ENCODE results near the gene SNRPA1. TPM values are rescaled to one million over a fixed set of nuclear protein-coding genes. Genes with fewer than 3 reads are reported as not detected.

The SNRPA1 gene
- total RNA-seq, 2 donors from 2014 or later = 127 to 174 TPM

DNA sequence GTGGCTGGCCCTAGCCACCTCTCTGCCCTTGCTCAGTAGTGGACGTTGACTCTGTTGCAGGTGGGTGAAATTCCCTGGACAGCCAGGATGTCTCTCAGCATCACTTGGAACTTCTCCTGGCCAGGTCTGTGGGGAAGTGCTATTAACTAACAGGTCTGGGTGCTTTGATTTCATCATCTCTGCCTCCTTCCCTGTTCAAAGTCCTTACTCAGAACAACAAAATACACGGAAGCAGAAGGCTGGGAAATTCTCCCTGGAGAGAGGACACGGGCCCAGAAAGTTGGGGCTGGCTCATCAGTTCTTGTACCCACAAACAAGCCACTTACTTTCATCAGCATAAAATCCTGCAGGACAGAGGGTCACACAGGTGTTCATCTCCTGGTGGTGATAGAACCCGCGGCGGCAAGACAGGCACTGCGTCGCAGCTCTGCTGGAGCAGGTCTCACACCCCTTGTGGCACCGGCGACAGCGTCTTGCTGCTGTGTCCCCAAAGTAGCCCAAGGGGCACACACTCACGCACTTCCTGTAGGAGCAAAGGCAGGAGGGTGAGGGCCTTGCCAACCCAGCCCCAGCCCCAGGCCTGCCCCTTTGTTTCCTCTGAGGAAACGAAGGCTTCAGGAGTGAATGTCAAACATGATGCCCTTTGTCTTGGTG, 29.6 kb upstream of the SNRPA1 start:
- Mint-ChIP-seq H3K4me3 (no peak overlapping the region), H3K27ac (no peak overlapping the region), H3K9me3 (no peaks in the 10 kb centered on the region), H3K27me3 (peaks cover 17% of the 10 kb centered on the region), H3K36me3 (ENCODE audit: low read depth) (no peaks in the 10 kb centered on the region), H3K4me1 (peaks cover 5% of the 10 kb centered on the region)
- no peak for ATAC-seq (replicated peaks)

DNA sequence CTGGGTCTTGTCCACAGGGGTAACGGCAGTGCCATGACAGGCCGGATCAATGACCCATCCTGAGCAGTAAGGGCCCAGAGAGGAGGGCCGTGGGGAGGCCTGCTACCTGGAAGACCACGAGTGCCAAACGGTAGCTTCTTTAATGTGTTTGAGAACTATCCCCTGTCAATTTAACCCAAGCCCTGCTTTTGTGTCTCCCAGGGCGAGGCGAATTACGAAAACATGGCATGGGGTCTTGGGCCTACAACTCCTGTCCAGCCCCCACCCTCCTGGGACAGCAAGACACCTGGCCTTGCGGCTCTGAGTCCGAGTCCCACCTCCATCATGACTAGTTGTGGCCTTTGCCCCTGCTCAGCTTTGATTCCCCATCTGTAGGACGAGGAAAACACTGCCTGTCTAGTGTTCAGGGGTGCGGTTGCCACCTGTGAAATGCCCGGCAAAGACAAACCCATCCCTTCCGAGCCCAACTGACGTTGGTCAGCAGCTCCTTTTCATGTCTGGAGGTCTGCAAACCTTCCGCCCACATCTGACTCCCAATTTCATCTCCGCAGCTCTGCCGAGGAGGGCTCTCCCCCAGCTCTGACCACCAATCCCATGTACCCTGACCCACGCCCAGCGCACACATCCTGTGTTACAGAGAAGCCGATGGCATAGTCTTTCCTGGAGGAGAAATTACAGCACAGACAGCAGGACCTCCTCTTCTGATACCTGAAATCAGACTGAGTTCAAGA, 28.9 kb upstream of the SNRPA1 start:
- H3K4me1 Mint-ChIP-seq = peaks cover 5% of the 10 kb centered on the region
- H3K27me3 Mint-ChIP-seq = peaks cover 17% of the 10 kb centered on the region
- H3K4me3 Mint-ChIP-seq = no peak overlapping the region
- no peaks in the 10 kb centered on the region for H3K36me3 Mint-ChIP-seq (ENCODE audit: low read depth)
- H3K9me3 Mint-ChIP-seq = no peaks in the 10 kb centered on the region
- H3K27ac Mint-ChIP-seq = no peak overlapping the region
- no peak for ATAC-seq (replicated peaks)

DNA sequence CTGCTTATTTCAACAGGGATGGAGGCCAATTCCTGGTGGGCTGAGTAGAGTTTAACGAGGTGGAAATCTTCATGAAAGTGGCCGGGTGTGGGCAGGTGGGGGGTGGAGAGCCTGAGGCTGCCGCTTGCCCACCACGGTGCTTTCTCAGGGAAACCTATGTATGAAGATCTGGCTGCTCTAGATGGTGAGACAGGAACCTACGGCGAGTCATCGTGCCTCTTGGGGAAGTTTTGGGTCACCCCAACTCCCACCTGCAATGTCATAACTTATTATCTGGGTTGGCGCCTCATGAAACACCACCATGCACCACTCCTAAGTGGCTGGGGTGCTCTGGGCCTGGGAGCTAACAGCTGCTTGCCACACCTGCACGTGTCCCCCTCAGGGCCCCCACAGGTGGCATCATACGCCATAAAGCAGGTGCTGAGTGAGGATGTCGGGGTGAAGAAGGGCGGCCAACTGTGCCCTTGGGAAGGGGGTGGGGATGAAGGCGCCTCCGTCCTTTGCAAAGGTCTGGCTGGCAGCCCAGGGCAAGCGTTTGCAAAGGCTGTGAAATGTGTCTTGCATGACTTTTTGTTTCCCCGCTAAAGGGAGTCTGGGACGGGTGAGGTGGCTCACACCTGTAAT, 27.9 kb upstream of the SNRPA1 start:
- Mint-ChIP-seq H3K36me3 (ENCODE audit: low read depth) (no peaks in the 10 kb centered on the region), H3K4me1 (peaks cover 5% of the 10 kb centered on the region), H3K4me3 (no peak overlapping the region), H3K27me3 (peaks cover 18% of the 10 kb centered on the region), H3K27ac (no peak overlapping the region), H3K9me3 (no peaks in the 10 kb centered on the region)
- ATAC-seq (replicated peaks) = no peak

DNA sequence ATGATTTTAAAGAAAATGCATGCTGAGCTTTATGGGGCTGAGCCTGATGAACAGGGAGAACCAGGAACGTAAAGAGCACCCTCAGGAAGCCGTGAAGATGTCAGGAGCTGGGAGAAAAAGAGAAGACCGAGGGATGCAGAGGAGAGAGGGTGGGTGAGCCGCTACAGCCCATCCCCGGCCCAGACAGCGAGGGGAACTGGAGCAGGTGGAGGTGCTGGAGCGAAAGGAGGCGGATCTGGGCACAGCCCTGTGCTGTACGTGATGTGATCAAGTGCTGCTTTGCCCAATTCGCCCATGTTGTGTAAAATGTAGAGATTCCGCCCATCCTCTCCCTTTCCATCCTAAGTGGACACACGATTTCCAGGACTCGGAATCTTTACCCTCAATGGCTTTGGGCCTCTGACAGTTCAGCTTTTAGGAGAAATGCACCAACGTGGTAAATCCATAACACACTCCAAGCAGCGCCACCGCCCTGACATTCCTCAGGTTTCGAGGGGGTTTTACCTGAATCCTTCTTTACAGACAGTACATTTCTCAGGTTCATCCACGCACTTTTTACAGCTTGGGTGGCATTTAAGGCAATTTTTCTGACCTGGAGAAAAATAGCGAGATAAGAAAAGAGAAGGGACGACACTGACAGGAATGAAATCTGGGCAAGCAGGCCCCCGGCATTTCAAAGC, 27.1 kb upstream of the SNRPA1 start:
- H3K36me3 Mint-ChIP-seq (ENCODE audit: low read depth) = no peaks in the 10 kb centered on the region
- peaks cover 5% of the 10 kb centered on the region for H3K4me1 Mint-ChIP-seq
- H3K27ac Mint-ChIP-seq = no peak overlapping the region
- peaks cover 20% of the 10 kb centered on the region for H3K27me3 Mint-ChIP-seq
- no peak for ATAC-seq (replicated peaks)
- no peaks in the 10 kb centered on the region for H3K9me3 Mint-ChIP-seq
- no peak overlapping the region for H3K4me3 Mint-ChIP-seq

DNA sequence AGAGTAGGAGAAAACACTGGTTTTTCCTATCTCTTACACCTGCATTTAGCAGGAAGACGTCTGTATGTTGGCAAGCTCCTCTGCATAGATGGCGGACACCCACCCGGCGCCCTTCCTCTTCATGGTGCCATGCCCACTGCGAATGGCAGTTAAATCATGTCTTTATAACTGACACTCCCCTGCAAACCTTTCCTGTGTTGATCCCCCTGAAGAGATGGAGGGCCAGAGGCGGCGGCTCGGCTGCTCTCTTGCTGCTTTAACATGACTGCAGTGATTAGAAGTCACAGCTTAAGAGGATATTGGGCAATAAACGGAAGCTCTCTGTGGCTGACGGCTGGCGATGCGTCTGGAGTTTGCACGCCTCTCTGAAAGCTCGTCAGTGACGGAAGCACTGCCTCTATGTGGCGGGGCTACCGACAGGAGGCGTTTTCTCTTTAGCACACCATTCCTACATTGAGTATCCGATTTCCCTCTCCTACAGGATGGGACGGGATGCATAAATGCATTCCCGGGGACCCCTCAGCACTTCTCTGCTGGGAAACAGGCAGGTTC, 25.5 kb upstream of the SNRPA1 start:
- peak overlapping the region; percentile 82 for H3K27ac Mint-ChIP-seq
- peak; percentile 90 for ATAC-seq (replicated peaks)

DNA sequence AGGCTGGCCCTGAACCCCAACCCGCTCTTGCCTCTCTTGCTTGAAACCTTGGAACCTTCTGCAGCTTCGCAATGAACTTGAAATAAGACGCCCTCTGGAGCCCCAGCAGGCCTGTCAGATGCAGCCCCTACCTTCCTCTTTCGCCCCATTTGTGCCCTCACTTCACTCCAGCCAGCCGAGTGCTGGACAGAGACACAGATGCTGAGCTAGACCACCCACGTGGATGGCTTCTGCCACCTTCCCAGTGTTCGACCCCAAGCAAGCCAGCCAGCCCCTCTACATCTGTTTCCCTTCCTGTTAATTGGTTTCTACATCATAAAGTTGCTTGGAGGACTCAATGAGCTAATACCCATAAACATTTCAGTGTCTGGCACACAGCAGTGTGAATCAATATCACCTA, 23.8 kb upstream of the SNRPA1 start:
- Mint-ChIP-seq H3K4me3 (no peak overlapping the region), H3K36me3 (ENCODE audit: low read depth) (no peaks in the 10 kb centered on the region), H3K9me3 (no peaks in the 10 kb centered on the region), H3K4me1 (peaks cover 5% of the 10 kb centered on the region), H3K27me3 (peaks cover 4% of the 10 kb centered on the region), H3K27ac (no peak overlapping the region)
- ATAC-seq (replicated peaks) = no peak

More for the DNA sequence above, 25.5 kb upstream of the SNRPA1 start:
- Mint-ChIP-seq H3K27me3 (peaks cover 10% of the 10 kb centered on the region), H3K9me3 (no peaks in the 10 kb centered on the region), H3K4me1 (peaks cover 5% of the 10 kb centered on the region), H3K36me3 (ENCODE audit: low read depth) (no peaks in the 10 kb centered on the region), H3K4me3 (peak overlapping the region; percentile 75)

DNA sequence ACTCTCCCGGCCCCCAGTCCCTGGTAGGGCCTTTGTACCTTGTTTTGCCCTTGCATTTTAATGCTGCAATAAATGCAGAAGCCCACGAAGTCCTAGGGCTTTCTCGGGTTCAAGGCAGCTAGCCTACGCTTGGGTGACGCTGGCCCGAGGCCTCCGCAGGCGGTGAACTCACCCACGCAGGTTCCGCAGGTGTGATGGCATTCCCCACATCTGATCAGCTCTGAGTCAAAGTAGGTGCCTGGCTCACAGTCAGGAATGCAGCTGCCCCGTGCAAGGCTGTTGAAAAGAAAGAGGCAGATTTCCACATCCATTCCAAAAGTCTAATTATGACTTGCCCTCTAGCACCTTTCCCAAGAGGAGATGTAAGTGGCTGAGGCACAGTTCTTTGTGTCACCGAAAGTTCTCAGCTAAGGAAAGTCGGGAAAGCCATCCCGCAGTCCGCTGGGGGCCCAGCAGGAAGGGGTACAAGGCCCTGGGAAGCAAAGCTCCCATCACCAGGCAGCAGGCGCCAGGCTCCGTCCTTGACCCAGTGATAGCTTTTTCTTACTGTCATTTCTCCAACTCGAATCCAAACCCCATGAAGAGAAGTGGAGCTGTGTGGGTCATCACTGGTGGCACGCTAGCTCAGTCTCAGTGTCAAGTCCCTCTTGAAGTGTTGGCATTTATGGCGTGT, 23.2 kb upstream of the SNRPA1 start:
- Mint-ChIP-seq H3K9me3 (no peaks in the 10 kb centered on the region), H3K27ac (no peak overlapping the region), H3K27me3 (peaks cover 4% of the 10 kb centered on the region), H3K36me3 (ENCODE audit: low read depth) (no peaks in the 10 kb centered on the region), H3K4me3 (no peak overlapping the region), H3K4me1 (peaks cover 5% of the 10 kb centered on the region)
- no peak for ATAC-seq (replicated peaks)

DNA sequence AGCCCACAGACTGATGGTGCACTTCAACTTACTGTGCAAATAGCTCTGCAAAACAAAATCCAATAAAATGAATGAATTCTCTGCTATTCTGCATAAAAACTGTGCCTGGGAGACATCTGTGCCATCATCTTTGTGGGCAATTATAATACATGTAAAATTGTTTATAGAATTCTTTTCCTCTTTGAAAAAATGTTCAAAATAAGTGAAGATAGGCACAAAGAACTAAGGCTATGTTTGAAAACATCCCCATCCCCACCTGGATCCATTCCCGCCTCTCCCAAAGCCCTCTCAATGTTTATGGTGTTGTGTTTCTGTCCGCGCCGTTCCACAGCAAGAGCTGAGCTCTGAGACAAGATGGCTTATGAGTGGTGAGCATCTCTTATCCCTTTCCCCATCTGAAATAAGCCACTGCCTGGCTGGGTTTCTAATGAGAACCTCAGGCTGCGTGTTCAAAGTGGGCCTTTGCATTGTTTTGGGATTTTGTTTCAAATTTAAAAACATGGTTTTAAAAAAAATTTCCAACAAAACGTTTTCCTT, 22.4 kb upstream of the SNRPA1 start:
- Mint-ChIP-seq H3K4me1 (peaks cover 5% of the 10 kb centered on the region), H3K27me3 (peaks cover 4% of the 10 kb centered on the region), H3K36me3 (ENCODE audit: low read depth) (no peaks in the 10 kb centered on the region), H3K9me3 (no peaks in the 10 kb centered on the region), H3K4me3 (no peak overlapping the region), H3K27ac (no peak overlapping the region)
- no peak for ATAC-seq (replicated peaks)

DNA sequence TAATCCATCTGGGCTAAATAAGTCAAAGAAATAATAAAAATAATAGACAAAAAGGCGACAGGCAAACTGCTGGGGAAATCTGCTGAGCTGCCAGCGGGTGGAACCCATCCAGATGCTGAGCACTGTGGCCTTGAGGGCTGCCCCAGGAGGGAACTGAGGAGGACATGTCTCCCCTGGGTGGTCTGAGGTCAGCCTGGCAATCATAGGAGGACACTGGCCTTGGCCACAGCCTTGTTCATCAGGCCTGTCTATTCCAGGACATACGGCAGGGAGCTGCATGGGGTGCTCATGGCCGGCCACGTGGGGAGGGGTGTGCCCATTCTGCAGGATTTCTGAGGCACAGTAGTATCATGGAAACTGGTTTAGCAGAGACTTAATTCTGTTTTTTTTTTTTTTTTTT, 21.5 kb upstream of the SNRPA1 start:
- Mint-ChIP-seq H3K4me3 (no peak overlapping the region), H3K27me3 (peaks cover 4% of the 10 kb centered on the region), H3K27ac (no peak overlapping the region), H3K9me3 (no peaks in the 10 kb centered on the region), H3K4me1 (peaks cover 5% of the 10 kb centered on the region), H3K36me3 (ENCODE audit: low read depth) (no peaks in the 10 kb centered on the region)
- no peak for ATAC-seq (replicated peaks)

DNA sequence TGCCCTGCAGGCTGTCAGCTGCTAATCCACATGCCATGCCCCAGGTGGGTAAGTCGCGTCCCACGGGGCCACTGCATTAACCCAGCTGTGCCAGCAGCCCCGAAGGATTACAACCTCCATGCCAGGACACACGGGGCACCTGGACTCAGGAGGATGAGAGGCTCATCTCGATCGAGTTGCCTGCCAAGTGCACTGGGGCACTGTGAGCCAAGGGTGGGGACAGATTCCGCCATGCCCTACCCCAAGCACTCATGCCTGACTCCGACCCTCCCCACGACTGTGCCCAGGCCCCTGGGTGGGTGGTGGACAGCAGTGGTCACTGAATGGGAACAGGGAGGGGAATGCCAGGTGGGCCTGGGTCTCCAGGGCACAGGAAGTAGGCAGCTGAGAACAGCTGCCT, 20.7 kb upstream of the SNRPA1 start:
- no peak overlapping the region for H3K27ac Mint-ChIP-seq
- ATAC-seq (replicated peaks) = no peak
- no peaks in the 10 kb centered on the region for H3K9me3 Mint-ChIP-seq
- H3K36me3 Mint-ChIP-seq (ENCODE audit: low read depth) = no peaks in the 10 kb centered on the region
- H3K27me3 Mint-ChIP-seq = peaks cover 4% of the 10 kb centered on the region
- H3K4me3 Mint-ChIP-seq = no peak overlapping the region
- peaks cover 5% of the 10 kb centered on the region for H3K4me1 Mint-ChIP-seq

DNA sequence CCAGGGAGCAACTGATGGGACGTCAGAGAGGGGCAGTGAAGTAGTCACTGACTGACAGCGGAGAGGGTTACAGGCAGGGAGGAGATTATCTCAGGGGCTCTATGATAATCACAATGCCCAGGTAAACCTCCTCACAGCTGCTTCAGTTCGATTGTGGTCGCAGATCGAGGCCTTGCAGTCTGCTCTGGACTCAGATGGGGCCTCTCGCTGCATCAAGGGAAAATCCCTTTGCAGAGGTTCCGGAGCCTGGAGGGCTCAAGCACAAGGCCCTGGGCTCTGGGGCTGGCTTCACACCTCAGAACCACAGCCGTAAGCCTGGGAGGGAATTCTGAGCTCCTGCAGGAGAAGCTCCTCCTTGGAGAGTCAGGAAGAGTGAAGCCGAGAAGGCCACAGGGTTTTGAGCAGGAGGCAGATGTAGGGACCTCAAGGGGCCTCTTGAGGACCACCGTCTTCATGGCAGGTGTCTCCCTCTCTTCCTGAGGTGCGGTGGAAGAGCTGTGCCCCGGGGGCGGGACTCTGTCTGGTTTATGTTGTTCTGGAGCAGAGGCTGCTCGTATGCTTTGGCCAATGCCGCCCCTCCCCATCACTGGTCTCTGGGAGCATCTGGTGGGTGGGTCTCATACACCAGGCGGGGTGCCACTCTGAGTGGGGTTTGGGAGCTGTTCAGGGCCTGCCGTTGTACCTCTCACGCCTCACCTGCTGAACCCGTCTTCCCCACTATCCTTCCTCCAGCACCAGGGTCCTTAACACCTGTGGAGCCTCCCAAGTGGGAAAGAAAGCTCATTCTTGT, 19.5 kb upstream of the SNRPA1 start:
- no peaks in the 10 kb centered on the region for H3K36me3 Mint-ChIP-seq (ENCODE audit: low read depth)
- ATAC-seq (replicated peaks) = no peak
- H3K9me3 Mint-ChIP-seq = no peaks in the 10 kb centered on the region
- H3K27me3 Mint-ChIP-seq = peaks cover 4% of the 10 kb centered on the region
- no peak overlapping the region for H3K27ac Mint-ChIP-seq
- no peaks in the 10 kb centered on the region for H3K4me1 Mint-ChIP-seq
- H3K4me3 Mint-ChIP-seq = no peak overlapping the region

DNA sequence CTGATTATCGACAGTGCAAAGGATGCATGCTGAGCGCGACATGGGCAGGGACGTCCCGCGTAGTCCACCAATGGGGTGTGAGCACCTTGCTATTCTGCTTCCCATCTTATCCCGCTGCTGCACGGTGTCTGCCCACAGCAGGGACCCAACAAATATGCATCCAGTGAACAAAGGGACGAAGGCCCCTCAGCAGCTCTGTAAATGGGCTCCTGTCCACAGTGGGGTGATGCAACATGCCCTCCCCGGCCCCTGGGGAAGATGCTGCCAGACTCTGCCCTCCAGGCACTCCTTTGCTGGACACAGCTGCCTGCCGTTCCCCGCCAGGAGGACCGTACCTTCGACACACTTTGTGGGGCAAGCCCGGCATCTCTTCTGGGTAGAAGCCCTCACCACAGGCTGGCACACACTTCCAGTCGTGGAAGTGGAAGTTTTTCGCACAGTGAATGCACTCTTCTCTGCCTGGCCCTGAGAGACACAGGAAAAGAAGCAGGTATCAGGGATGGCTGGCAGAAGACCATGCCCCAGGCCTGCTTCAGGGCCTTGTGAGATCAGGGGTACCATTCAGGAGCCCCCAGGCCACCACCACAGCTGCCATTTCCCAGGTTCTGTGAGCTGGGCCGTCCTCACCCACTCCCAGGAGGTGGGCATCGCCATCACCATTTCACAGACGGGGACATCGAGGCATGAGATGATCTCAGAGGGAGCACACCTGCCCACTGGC, 18.2 kb upstream of the SNRPA1 start:
- Mint-ChIP-seq H3K4me1 (no peaks in the 10 kb centered on the region), H3K27me3 (peaks cover 4% of the 10 kb centered on the region), H3K9me3 (no peaks in the 10 kb centered on the region), H3K27ac (no peak overlapping the region), H3K36me3 (ENCODE audit: low read depth) (no peaks in the 10 kb centered on the region), H3K4me3 (no peak overlapping the region)
- no peak for ATAC-seq (replicated peaks)

DNA sequence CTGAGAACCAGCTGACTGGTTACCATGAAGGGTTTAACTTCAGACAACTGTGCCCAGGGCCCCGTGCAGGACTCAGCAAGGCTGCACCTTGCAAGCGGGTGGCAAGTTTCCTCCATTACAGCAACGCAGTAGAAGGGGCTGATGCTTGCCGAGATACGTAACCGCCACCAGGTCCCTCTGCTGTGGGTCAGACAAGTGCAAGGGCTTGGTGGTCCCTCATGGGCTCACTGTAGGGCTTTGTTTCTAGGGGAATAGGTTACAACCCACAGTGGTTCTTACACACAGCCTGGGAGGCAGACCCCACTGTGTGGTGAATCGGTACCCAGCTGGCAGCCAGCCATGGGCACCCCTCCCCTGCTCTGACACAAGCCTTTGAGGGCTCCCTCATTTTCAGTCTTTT, 15.5 kb upstream of the SNRPA1 start:
- no peaks in the 10 kb centered on the region for H3K9me3 Mint-ChIP-seq
- H3K4me1 Mint-ChIP-seq = no peaks in the 10 kb centered on the region
- no peak overlapping the region for H3K27ac Mint-ChIP-seq
- no peak overlapping the region for H3K4me3 Mint-ChIP-seq
- no peak for ATAC-seq (replicated peaks)
- H3K36me3 Mint-ChIP-seq (ENCODE audit: low read depth) = no peaks in the 10 kb centered on the region
- no peaks in the 10 kb centered on the region for H3K27me3 Mint-ChIP-seq

All from activated T-helper 17 cell treated with anti-CD3 and anti-CD28 coated beads, Interleukin-2, amount 50 U/mL, for 72 hours (primary cell).